Upper lobe of right lung (tissue), 1 donor: ENCODE data around the gene ANAPC10. TPM values are rescaled to one million over a fixed set of nuclear protein-coding genes. Genes with fewer than 3 reads are reported as not detected.
"Not testable (repeated sequence)": the region's sequence is repeated elsewhere in the genome, so short reads cannot be mapped to it uniquely, and the experiment has no call there.

Experiments
- ATAC-seq: fragments of 200-7000 bp; cut with Tn5 transposase; one replicate; pipeline ENCODE4 v1.9.1; 2020; ENCODE audit warnings: mild to moderate bottlenecking, moderate library complexity
- DNase-seq: peaks from one replicate; pipeline ENCODE4 v3.0.0-alpha.2; 2020
- H3K27ac ChIP-seq: fragments of 200-600 bp; one replicate; pipeline ENCODE4 v1.8.0; 2022
- H3K27me3 ChIP-seq: fragments of 200-600 bp; one replicate; pipeline ENCODE4 v1.8.0; 2022; ENCODE audit warnings: mild to moderate bottlenecking
- H3K36me3 ChIP-seq: fragments of 200-600 bp; one replicate; pipeline ENCODE4 v1.8.0; 2022
- H3K4me1 ChIP-seq: fragments of 200-600 bp; one replicate; pipeline ENCODE4 v1.8.0; 2022
- H3K4me3 ChIP-seq: fragments of 200-600 bp; one replicate; pipeline ENCODE4 v1.8.0; 2022; ENCODE audit warnings: mild to moderate bottlenecking
- H3K9me3 ChIP-seq: fragments of 200-600 bp; one replicate; pipeline ENCODE4 v1.8.0; 2022
- CTCF ChIP-seq: fragments of 200-600 bp; IDR thresholded peaks from one replicate; pipeline ENCODE4 v1.8.0; 2022; ENCODE audit warnings: antibody characterized with exemption
- intact Hi-C: fragments of 100-400 bp; cut with DNase I; formaldehyde crosslinking; loops from one replicate; pipeline ENCODE4 v1.11.0; 2022
- long read RNA-seq: library from polyadenylated mRNA; unstranded; transcript quantifications from one replicate; pipeline ENCODE4 v2.0.0, GENCODE V29; 2021
- total RNA-seq: library from RNA; stranded (reverse); fragmentation: NEBNext Ultra II Directional; extraction: Animal tissue kit (Norgen Biotek cat#: 25700); gene quantifications from one replicate; pipeline ENCODE4 v1.2.1, GENCODE V29; 2021
- donor health status: DM: no; HTN: yes; CAD: no; lungs with severe emphysema.

ANAPC10 gene
- total RNA-seq = 17.5 TPM
- long read RNA-seq, transcript ANAPC10-209 (5 exons, 1,025 nt) = major isoform, 10 of 22 reads
- long read RNA-seq, transcript ANAPC10-201 (5 exons, 868 nt) = minor isoform, 6 of 22 reads
- long read RNA-seq, partial matches to known transcripts = 1 of 22 reads
- long read RNA-seq, other reads (novel, unspliced or antisense) = 5 of 22 reads

GRCh38 chr4:145097821-145098674 lies at the start of gene ANAPC10, which contains the start of gene ABCE1:
ANAPC10 (minus strand) TSS chr4:145098196; CDS start chr4:145096099, 2,097 bp downstream.
ABCE1 (plus strand) TSS chr4:145098311; CDS start chr4:145104413, 6,102 bp downstream.
- Histone ChIP-seq H3K36me3 (peaks cover 23% of the 10 kb centered on the region), H3K4me3 (peak within 1 kb of the TSS; percentile 94), H3K4me1 (peaks cover 34% of the 10 kb centered on the region), H3K27ac (peak within 1 kb of the TSS; percentile 96), H3K9me3 (peaks cover 5% of the 10 kb centered on the region), H3K27me3 (no peaks in the 10 kb centered on the region)
- ATAC-seq (peak; percentile 99), DNase-seq (peak; percentile 96)
- intact Hi-C loops = no loop called here
- TF ChIP-seq CTCF = peak; percentile 10

- H3K9me3 ChIP-seq, DNase-seq, H3K27ac ChIP-seq, H3K4me3 ChIP-seq, intact Hi-C loops, H3K27me3 ChIP-seq, ATAC-seq, H3K4me1 ChIP-seq: not testable (repeated sequence)
- peaks cover 48% of the 10 kb centered on the region for H3K36me3 ChIP-seq
Observed at GRCh38 chr4:145136219-145136618, 38.2 kb upstream of the ANAPC10 start.

GRCh38 chr4:145132511-145133098 lies 34.6 kb upstream of the ANAPC10 start:
- Histone ChIP-seq H3K27me3 (no peaks in the 10 kb centered on the region), H3K9me3 (no peaks in the 10 kb centered on the region), H3K4me1 (peaks cover 3% of the 10 kb centered on the region), H3K36me3 (peaks cover 28% of the 10 kb centered on the region), H3K27ac (no peak overlapping the region), H3K4me3 (no peak overlapping the region)
- DNase-seq (no peak), ATAC-seq (peak; percentile 13)
- no peak for TF ChIP-seq CTCF
- intact Hi-C loops = no loop called here

- no peak for ATAC-seq
- no peaks in the 10 kb centered on the region for H3K27me3 ChIP-seq
- no peak overlapping the region for H3K27ac ChIP-seq
- no peak overlapping the region for H3K4me3 ChIP-seq
- H3K36me3 ChIP-seq = peaks cover 30% of the 10 kb centered on the region
- H3K4me1 ChIP-seq = peaks cover 3% of the 10 kb centered on the region
- intact Hi-C loops = no loop called here
- TF ChIP-seq CTCF = no peak
- DNase-seq = no peak
- no peaks in the 10 kb centered on the region for H3K9me3 ChIP-seq
Observed at GRCh38 chr4:145131848-145132247, 33.9 kb upstream of the ANAPC10 start.

- Histone ChIP-seq H3K27ac (peak overlapping the region; percentile 26), H3K9me3 (no peaks in the 10 kb centered on the region), H3K4me3 (no peak overlapping the region), H3K36me3 (peaks cover 39% of the 10 kb centered on the region), H3K4me1 (peaks cover 3% of the 10 kb centered on the region), H3K27me3 (no peaks in the 10 kb centered on the region)
- DNase-seq (no peak), ATAC-seq (peak; percentile 67)
- no peak for TF ChIP-seq CTCF
- intact Hi-C loops = no loop called here
Observed at GRCh38 chr4:145130788-145131399, 32.9 kb upstream of the ANAPC10 start.
